K562 (cell line): Measurements from ENCODE around the gene TADA1. TPM values are rescaled to one million over a fixed set of nuclear protein-coding genes. Genes with fewer than 3 reads are reported as not detected.

Source experiments
- ASH1L ChIP-seq: fragments of 450-650 bp; IDR thresholded peaks from 2 replicates; pipeline ENCODE4 v1.6.1; 2018; ENCODE audit warnings: borderline replicate concordance, mild to moderate bottlenecking, low read depth; ENCODE audit not compliant: partially characterized antibody
- E2F6 ChIP-seq, 2 experiments: IDR thresholded peaks; 2 replicates each; pipeline ENCODE4 v1.6.1; 2011; ENCODE audit warnings: borderline replicate concordance in 1 of 2, control low read depth in 1 of 2, low read depth in 1 of 2, low read length in 1 of 2, mild to moderate bottlenecking in 1 of 2, mixed read lengths in 1 of 2, moderate library complexity in 1 of 2; ENCODE audit not compliant: insufficient read depth in 1 of 2, insufficient read length in 1 of 2, poor library complexity in 1 of 2, severe bottlenecking in 1 of 2; ENCODE audit errors: extremely low read depth in 1 of 2
- E2F8 ChIP-seq: fragments of 450-650 bp; IDR thresholded peaks from 2 replicates; pipeline ENCODE4 v1.7.1; 2018; ENCODE audit warnings: mild to moderate bottlenecking, low read depth; ENCODE audit not compliant: partially characterized antibody
- EHMT2 ChIP-seq: fragments of 450-650 bp; IDR thresholded peaks from 2 replicates; pipeline ENCODE4 v1.6.1; 2018; ENCODE audit warnings: antibody characterized with exemption
- GATAD2B ChIP-seq: fragments of 450-650 bp; IDR thresholded peaks from 2 replicates; pipeline ENCODE4 v1.6.1; 2017; ENCODE audit warnings: mild to moderate bottlenecking, borderline replicate concordance
- HOMEZ ChIP-seq: fragments of 250-450 bp; sonication (Bioruptor Pico); IDR thresholded peaks from 2 replicates; pipeline ENCODE4 v1.4.0; 2020; ENCODE audit warnings: mild to moderate bottlenecking, moderate library complexity
- JUNB ChIP-seq: fragments of 450-650 bp; formaldehyde crosslinking; conservative IDR thresholded peaks from 2 replicates; pipeline ENCODE4 v1.4.0; 2020; ENCODE audit warnings: mild to moderate bottlenecking
- L3MBTL2 ChIP-seq: fragments of 450-650 bp; IDR thresholded peaks from 2 replicates; pipeline ENCODE4 v1.6.1; 2016; ENCODE audit warnings: mild to moderate bottlenecking, moderate library complexity
- LEF1 ChIP-seq: fragments of 450-650 bp; IDR thresholded peaks from 2 replicates; pipeline ENCODE4 v1.6.1; 2016; ENCODE audit warnings: mild to moderate bottlenecking
- MAFK ChIP-seq: IDR thresholded peaks from 2 replicates; pipeline ENCODE4 v1.6.1; 2011; ENCODE audit warnings: low read length, improper control_type of control experiment
- TBP ChIP-seq: optimal IDR thresholded peaks from 2 replicates; pipeline ENCODE3; 2011; ENCODE audit warnings: low read depth, low read length, improper control_type of control experiment
- ZNF668 ChIP-seq: fragments of 250-450 bp; sonication (Bioruptor Pico); IDR thresholded peaks from 2 replicates; pipeline ENCODE4 v1.8.0; 2022; ENCODE audit warnings: mild to moderate bottlenecking, inconsistent platforms
- ZZZ3 ChIP-seq: fragments of 450-650 bp; IDR thresholded peaks from 2 replicates; pipeline ENCODE4 v1.6.1; 2016; ENCODE audit warnings: antibody characterized with exemption, mild to moderate bottlenecking, moderate library complexity
- polyA plus RNA-seq, 8 experiments: library from polyadenylated mRNA; depleted of rRNA in 4 of 8; stranded (reverse) in 5 of 8; unstranded in 3 of 8; fragments of >200 nt; fragmentation: Nextera tagmentation in 2 of 8; fragmentation: Illumina TruSeq in 1 of 8; extraction: Ambion mirVana in 2 of 8; extraction: Trizol in 1 of 8; gene quantifications; 2 replicates each; pipeline versions ENCODE4 v1.2.1 to v1.2.3, GENCODE V29; 2011 to 2014; ENCODE audit warnings: inconsistent platforms in 1 of 8, missing spikeins in 1 of 8
- total RNA-seq, 7 experiments: library from RNA; depleted of rRNA in 6 of 7; stranded (reverse); fragments of >200 nt in 6 of 7; fragmentation: Illumina TruSeq in 2 of 7; extraction: Trizol in 2 of 7; gene quantifications; 2 replicates each; pipeline versions ENCODE4 v1.2.1 to v1.2.3, GENCODE V29; 2011 to 2021; ENCODE audit warnings: low replicate concordance in 1 of 7
- TF ChIP-seq, protein P1 (sequence below), 2 experiments: fragments of 450-650 bp; formaldehyde crosslinking in 1 of 2; IDR thresholded peaks; 2 replicates each; pipeline versions ENCODE4 v1.4.0 to v1.6.1; 2014 to 2020; ENCODE audit warnings: mild to moderate bottlenecking in 2 of 2, borderline replicate concordance in 1 of 2, low read depth in 1 of 2

TADA1 gene
- total and polyA plus RNA-seq, 9 of the 15 experiments (the other 6 are each of a cell fraction or from before 2014, with no cell fraction given): 15.9 to 76.5 (median 28.7) TPM

DNA sequence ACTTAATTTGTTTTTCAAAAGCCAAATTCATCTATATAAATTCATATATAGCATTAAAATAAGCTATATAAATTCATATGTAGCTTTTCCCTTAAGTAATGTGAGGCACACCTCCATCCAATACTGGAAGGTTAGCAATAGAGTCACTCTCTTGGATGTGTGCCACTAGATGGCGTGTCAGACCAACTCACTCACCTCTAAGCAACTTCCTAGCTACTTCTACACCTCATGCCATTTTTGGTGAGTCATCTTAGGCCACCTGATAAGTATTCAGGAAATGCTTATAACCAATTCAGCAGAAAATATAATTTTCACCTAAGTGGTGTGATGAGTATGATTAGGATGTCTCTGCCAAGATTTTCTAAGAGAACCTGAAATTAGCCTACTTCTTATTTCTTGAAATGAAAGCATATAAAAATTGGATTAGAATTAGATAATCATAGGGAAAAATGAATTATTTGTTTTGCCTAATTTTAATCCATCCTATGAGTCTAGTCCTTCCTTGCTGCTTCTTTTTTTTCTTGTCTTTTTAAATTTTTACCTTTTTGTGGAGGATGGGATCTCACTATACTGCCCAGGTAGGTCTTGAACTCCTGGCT is 34.4 kb upstream of the TADA1 start (continued):
- TF ChIP-seq L3MBTL2 (peak; percentile 82), EHMT2 (peak; percentile 85; the same call in 1 of the 2 replicates), JUNB (CRISPR knock-in tag) (peak; percentile 62; the same call in 1 of the 2 replicates), E2F8 (no peak), ZNF668 (CRISPR knock-in tag) (no peak), LEF1 (no peak), MAFK (peak; percentile 93), HOMEZ (CRISPR knock-in tag) (no peak), ASH1L (peak; percentile 11), E2F6 (IDR thresholded peaks at IDR 0.05; ENCODE audit: borderline replicate concordance in 1 of 2, extremely low read depth in 1 of 2, insufficient read depth in 1 of 2, insufficient read length in 1 of 2, low read depth in 1 of 2, low read length in 1 of 2, poor library complexity in 1 of 2, severe bottlenecking in 1 of 2) (peak in 1 of 2 experiments; percentile 33), GATAD2B (0 out of 2 replicates have a peak, but pooled peaks have one; percentile 69), ZZZ3 (no peak), TBP (no peak)
- TF ChIP-seq, protein P1, sequence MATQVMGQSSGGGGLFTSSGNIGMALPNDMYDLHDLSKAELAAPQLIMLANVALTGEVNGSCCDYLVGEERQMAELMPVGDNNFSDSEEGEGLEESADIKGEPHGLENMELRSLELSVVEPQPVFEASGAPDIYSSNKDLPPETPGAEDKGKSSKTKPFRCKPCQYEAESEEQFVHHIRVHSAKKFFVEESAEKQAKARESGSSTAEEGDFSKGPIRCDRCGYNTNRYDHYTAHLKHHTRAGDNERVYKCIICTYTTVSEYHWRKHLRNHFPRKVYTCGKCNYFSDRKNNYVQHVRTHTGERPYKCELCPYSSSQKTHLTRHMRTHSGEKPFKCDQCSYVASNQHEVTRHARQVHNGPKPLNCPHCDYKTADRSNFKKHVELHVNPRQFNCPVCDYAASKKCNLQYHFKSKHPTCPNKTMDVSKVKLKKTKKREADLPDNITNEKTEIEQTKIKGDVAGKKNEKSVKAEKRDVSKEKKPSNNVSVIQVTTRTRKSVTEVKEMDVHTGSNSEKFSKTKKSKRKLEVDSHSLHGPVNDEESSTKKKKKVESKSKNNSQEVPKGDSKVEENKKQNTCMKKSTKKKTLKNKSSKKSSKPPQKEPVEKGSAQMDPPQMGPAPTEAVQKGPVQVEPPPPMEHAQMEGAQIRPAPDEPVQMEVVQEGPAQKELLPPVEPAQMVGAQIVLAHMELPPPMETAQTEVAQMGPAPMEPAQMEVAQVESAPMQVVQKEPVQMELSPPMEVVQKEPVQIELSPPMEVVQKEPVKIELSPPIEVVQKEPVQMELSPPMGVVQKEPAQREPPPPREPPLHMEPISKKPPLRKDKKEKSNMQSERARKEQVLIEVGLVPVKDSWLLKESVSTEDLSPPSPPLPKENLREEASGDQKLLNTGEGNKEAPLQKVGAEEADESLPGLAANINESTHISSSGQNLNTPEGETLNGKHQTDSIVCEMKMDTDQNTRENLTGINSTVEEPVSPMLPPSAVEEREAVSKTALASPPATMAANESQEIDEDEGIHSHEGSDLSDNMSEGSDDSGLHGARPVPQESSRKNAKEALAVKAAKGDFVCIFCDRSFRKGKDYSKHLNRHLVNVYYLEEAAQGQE (IDR thresholded peaks at IDR 0.05; ENCODE audit: borderline replicate concordance): peak; percentile 87
- TF ChIP-seq, protein P1 (CRISPR knock-in tag; IDR thresholded peaks at IDR 0.05; ENCODE audit: low read depth): no peak
